Neural crest cell (in vitro differentiated cells): ENCODE results near the gene ASTN1. TPM values are rescaled to one million over a fixed set of nuclear protein-coding genes. Genes with fewer than 3 reads are reported as not detected.

Experiments
- DNase-seq: peaks from one replicate; pipeline ENCODE4 v3.0.0; 2021; ENCODE audit warnings: low read depth, mixed read lengths, low spot score
- H3K27ac Mint-ChIP-seq: one replicate; pipeline ENCODE4 v1.8.0; 2021; ENCODE audit warnings: mild to moderate bottlenecking, mixed read lengths; ENCODE audit not compliant: unreplicated experiment
- H3K27me3 Mint-ChIP-seq: 2 replicates; pipeline ENCODE4 v1.8.0; 2021; ENCODE audit warnings: low read depth, mild to moderate bottlenecking, mixed read lengths
- H3K36me3 Mint-ChIP-seq: 2 replicates; pipeline ENCODE4 v1.8.0; 2021; ENCODE audit warnings: low read depth, mild to moderate bottlenecking, mixed read lengths
- H3K4me1 Mint-ChIP-seq: 2 replicates; pipeline ENCODE4 v1.8.0; 2021; ENCODE audit warnings: mixed read lengths
- H3K4me3 Mint-ChIP-seq: one replicate; pipeline ENCODE4 v1.8.0; 2021; ENCODE audit warnings: mild to moderate bottlenecking, mixed read lengths
- H3K9me3 Mint-ChIP-seq: 2 replicates; pipeline ENCODE4 v1.8.0; 2021; ENCODE audit warnings: mixed read lengths
- total RNA-seq: library from RNA; stranded (reverse); gene quantifications from 2 replicates; pipeline ENCODE4 v1.2.1, GENCODE V29; 2021
- TF ChIP-seq, protein P1 (sequence below): fragments of 200-600 bp; sonication (generic); conservative IDR thresholded peaks from 2 replicates; pipeline ENCODE4 v1.5.0; 2021; ENCODE audit warnings: antibody characterized with exemption, mild to moderate bottlenecking

The ASTN1 gene
- total RNA-seq, 1 donor from 2014 or later, result 21.8 TPM

DNA sequence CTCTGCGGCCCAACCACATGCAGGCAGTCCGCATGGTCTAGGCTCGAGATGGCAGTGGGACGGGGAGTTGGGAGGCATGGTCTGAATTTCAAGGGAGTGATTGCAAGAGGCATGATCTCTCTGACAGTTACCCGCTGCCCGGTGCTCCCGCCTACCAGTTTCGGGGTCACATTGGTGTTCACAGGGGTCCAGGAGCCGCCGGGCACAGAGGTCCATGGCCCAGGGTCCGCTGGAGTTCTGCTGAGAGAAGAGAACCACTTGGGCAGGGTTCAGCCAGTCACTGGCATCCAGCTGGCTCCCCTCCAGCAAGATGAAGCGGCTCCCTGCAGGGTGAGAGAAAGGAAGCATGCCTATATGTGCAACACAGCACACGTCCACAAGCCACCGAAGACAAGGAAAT, 141.3 kb downstream of the ASTN1 start:
- TF ChIP-seq, protein P1, sequence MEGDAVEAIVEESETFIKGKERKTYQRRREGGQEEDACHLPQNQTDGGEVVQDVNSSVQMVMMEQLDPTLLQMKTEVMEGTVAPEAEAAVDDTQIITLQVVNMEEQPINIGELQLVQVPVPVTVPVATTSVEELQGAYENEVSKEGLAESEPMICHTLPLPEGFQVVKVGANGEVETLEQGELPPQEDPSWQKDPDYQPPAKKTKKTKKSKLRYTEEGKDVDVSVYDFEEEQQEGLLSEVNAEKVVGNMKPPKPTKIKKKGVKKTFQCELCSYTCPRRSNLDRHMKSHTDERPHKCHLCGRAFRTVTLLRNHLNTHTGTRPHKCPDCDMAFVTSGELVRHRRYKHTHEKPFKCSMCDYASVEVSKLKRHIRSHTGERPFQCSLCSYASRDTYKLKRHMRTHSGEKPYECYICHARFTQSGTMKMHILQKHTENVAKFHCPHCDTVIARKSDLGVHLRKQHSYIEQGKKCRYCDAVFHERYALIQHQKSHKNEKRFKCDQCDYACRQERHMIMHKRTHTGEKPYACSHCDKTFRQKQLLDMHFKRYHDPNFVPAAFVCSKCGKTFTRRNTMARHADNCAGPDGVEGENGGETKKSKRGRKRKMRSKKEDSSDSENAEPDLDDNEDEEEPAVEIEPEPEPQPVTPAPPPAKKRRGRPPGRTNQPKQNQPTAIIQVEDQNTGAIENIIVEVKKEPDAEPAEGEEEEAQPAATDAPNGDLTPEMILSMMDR, result no peak
- DNase-seq, result no peak
- Mint-ChIP-seq H3K4me3 (no peak overlapping the region), H3K36me3 (peaks cover 4% of the 10 kb centered on the region), H3K4me1 (no peaks in the 10 kb centered on the region), H3K27ac (no peak overlapping the region), H3K27me3 (no peaks in the 10 kb centered on the region), H3K9me3 (no peaks in the 10 kb centered on the region)

DNA sequence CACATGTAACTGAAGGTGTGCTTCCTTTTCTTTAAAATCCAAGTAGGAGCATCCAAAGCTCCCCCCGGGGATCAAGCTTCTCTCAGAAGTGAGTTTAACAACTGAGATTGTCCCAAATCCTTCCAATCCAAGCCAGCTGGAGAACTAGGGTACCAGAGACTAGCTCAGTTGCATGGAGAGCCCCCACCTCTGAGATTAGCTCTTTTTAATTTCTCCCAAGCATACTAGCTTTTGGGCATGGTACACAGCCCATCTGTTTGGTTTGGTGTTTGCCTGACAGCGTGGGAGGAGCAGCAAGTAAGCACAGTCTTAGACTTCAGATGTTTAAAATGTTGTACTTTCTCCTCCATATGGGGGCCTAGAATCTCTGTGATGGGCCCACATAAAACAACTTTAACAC, 142.8 kb downstream of the ASTN1 start:
- no peaks in the 10 kb centered on the region for H3K9me3 Mint-ChIP-seq
- H3K36me3 Mint-ChIP-seq, result peaks cover 6% of the 10 kb centered on the region
- TF ChIP-seq, protein P1, result no peak
- H3K4me1 Mint-ChIP-seq, result no peaks in the 10 kb centered on the region
- no peaks in the 10 kb centered on the region for H3K27me3 Mint-ChIP-seq
- no peak overlapping the region for H3K27ac Mint-ChIP-seq
- no peak for DNase-seq
- H3K4me3 Mint-ChIP-seq, result no peak overlapping the region

DNA sequence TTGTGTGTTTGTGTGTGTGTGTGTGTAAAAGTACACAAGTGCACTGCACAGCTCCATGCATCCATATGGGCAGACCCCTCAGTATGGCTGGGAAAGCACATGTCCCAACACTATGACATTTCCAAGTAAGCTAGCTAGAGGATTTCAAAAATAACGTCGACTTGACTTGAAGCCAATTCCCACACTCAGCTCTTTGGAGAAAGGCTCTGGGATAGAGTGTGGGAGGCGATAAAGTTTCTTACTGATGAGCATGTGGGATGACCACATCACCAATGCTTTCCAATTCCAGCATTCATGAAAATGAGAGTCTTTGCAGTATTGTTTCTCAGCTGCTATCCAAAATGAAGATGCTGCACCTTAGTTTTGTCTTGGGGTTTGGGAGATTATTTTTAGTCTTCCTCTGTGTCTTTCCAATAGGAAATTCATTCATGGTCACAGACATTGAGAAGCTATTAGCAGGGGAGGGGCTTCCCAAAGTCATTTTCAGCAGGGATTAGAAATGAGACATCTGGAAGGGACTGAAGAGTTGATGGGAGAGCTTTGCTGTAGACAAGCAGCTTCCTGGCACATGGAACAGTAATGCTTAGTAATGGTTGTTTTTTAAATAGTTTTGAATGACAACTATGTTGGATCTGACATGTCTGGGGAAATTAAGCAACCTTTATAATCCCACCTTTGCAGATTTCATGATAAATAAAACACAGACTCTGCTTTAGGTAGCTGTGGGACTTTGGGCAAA, 143.5 kb downstream of the ASTN1 start:
- no peaks in the 10 kb centered on the region for H3K9me3 Mint-ChIP-seq
- TF ChIP-seq, protein P1, result no peak
- no peaks in the 10 kb centered on the region for H3K27me3 Mint-ChIP-seq
- no peaks in the 10 kb centered on the region for H3K4me1 Mint-ChIP-seq
- H3K36me3 Mint-ChIP-seq, result peaks cover 6% of the 10 kb centered on the region
- no peak overlapping the region for H3K4me3 Mint-ChIP-seq
- H3K27ac Mint-ChIP-seq, result no peak overlapping the region
- DNase-seq, result no peak

DNA sequence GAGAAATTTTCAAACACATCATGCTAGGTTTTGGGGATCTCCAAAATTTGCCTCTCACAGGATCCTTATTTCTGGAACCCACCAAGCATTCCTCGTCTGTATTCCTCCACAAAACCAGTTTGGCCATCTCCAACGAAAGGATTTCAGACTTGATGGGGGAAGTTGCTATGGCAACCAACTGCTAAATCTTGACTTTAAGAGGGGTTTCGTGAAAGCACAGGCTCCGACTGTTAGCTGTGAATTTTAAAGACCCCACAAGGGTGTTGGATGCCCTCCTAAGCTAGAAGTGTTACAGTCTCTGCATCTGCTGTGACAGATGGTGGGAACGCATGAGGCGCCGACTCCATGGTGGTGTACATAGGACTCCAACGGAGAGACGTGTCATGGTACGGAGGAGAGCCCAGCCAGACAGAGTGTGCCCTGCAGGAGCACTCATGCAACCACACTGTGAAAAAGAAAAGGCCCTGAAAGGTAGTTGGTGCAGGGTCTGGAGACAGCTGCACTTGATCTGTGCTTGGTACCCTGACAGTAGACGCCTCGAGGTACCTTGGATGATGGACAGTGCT, 147.1 kb downstream of the ASTN1 start:
- TF ChIP-seq, protein P1, result no peak
- H3K27me3 Mint-ChIP-seq, result no peaks in the 10 kb centered on the region
- H3K4me3 Mint-ChIP-seq, result no peak overlapping the region

DNA sequence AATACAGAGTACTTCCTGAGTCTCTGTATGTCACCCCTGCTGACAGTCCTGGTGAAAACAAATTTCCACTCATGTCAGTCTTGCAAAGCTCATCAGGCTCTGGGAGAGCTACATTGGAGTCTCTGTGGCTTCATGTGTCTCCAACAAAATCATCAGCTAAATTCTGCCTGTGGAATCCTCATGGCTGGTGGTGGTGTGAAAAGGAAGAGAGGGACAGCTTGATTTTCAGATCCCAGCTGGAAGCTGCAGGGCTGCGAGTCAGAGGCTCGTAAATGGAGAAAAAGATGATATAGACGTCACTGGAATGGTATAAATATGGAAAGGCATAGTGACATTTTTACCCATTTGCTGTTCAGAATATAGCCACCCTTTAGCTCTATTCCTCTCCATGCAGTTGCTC, 150.2 kb downstream of the ASTN1 start:
- H3K27ac Mint-ChIP-seq, result no peak overlapping the region
- no peak overlapping the region for H3K4me3 Mint-ChIP-seq
- DNase-seq, result no peak
- H3K36me3 Mint-ChIP-seq, result peaks cover 7% of the 10 kb centered on the region
- H3K27me3 Mint-ChIP-seq, result no peaks in the 10 kb centered on the region
- TF ChIP-seq, protein P1, result no peak
- no peaks in the 10 kb centered on the region for H3K4me1 Mint-ChIP-seq
- no peaks in the 10 kb centered on the region for H3K9me3 Mint-ChIP-seq

More for the DNA sequence above, 147.1 kb downstream of the ASTN1 start:
- peaks cover 9% of the 10 kb centered on the region for H3K36me3 Mint-ChIP-seq
- H3K9me3 Mint-ChIP-seq, result no peaks in the 10 kb centered on the region
- no peak overlapping the region for H3K27ac Mint-ChIP-seq
- no peaks in the 10 kb centered on the region for H3K4me1 Mint-ChIP-seq
- DNase-seq, result no peak
